ENCODE measurements around the gene FGGY.

DNA sequence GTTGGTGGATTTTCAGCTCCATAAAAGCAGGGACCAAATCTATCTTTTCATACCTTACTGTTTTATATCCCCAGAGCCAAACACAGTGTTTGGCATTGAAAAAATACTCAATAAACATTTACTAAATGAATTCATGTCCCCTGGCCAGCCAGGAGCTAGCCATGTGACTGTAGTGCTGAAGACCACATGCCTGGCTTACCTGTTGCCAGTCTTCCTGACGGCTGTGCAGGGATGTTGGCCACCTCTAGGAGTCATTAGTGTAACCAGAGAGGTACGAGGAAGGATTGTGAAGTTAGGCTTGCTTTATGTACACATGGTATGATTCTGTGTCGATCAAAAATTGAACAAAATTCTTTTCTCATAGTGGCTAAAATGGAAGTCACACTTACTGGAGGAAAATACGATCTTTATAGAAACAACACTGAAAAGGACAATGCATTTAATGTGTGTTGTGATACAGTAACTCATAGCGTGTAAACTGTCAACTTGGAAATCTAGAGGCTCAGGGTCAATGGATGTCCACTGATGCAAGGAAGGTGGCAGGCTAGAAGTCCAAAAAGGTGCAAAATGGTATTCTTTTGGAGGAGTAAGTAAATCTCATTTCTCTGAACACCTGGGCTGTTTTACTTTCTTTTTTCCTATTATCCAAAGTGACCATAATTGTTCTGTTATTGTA, 60.9 kb downstream of the FGGY start:
- TF ChIP-seq POLR2AphosphoS5 (IDR thresholded peaks at IDR 0.05) (no peak), POLR2A (IDR thresholded peaks at IDR 0.05; ENCODE audit: low read depth) (no peak)

Data from esophagus muscularis mucosa (tissue), 2 donors.